AG10803 (cell line): ENCODE measurements around the gene SAMD10.

Experiments used
- DNase-seq: peaks from one replicate; pipeline ENCODE4 v3.0.0; 2010; ENCODE audit warnings: low read depth
- H3K4me3 ChIP-seq: 2 replicates; pipeline ENCODE4 v1.5.1; 2011; ENCODE audit warnings: mild to moderate bottlenecking, low read length, control low read depth
- CTCF ChIP-seq: conservative IDR thresholded peaks from 2 replicates; pipeline ENCODE4 v1.5.1; 2011; ENCODE audit warnings: mild to moderate bottlenecking, low read length, control low read depth, inconsistent platforms

The SAMD10 gene

GRCh38 chr20:63940472-63941266 is 38.8 kb downstream of the SAMD10 start:
- DNase-seq = no peak
- H3K4me3 ChIP-seq = no peak overlapping the region
- TF ChIP-seq CTCF = no peak

GRCh38 chr20:63940071-63940471 is 39.4 kb downstream of the SAMD10 start:
- H3K4me3 ChIP-seq = no peak overlapping the region
- no peak for TF ChIP-seq CTCF
- DNase-seq = no peak

GRCh38 chr20:63939061-63939935 is 40.1 kb downstream of the SAMD10 start:
- no peak overlapping the region for H3K4me3 ChIP-seq
- DNase-seq = no peak
- no peak for TF ChIP-seq CTCF

GRCh38 chr20:63937596-63937995 is 41.8 kb downstream of the SAMD10 start:
- DNase-seq = no peak
- no peak overlapping the region for H3K4me3 ChIP-seq
- TF ChIP-seq CTCF = no peak

GRCh38 chr20:63935447-63935846 is 44.0 kb downstream of the SAMD10 start:
- H3K4me3 ChIP-seq = no peak overlapping the region
- DNase-seq = no peak
- TF ChIP-seq CTCF = no peak

GRCh38 chr20:63934271-63935068 is 45.0 kb downstream of the SAMD10 start:
- no peak overlapping the region for H3K4me3 ChIP-seq
- no peak for TF ChIP-seq CTCF
- no peak for DNase-seq
